Measurements from ENCODE around the gene FPGT.
"Not testable (repeated sequence)": the region's sequence is repeated elsewhere in the genome, so short reads cannot be mapped to it uniquely, and the experiment has no call there.

Gene FPGT

GRCh38 chr1:74245168-74245772 lies 47.2 kb downstream of the FPGT start:
- no peak overlapping the region for H3K4me3 ChIP-seq (ENCODE audit: low read depth, low read length)
- ChIA-PET POLR2A (no interaction called here), CTCF (no interaction called here)
- no peak for DNase-seq (ENCODE audit: low read depth, low spot score)
- TF ChIP-seq CTCF (IDR thresholded peaks at IDR 0.05; ENCODE audit: insufficient read depth, low read length, missing control alignments): no peak

DNA sequence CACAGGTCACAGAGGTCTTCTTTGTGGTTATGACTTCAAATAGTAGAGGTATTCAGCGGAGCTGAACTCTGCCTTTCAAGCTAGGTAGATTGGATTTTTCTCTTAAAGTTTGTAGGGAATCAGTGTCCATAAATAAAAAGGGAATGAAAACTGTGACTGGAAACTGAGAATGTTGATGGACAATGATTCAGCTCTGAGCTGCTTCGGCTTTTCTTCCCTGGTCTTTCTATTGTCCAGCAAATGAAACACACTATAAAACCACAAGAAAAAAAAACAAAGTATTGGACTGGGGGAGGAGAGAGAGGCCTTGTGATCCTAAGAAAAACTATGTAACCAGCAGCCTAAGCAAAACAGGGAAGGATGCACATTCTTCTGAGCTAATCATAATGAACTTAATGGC lies 48.3 kb downstream of the FPGT start:
- no peak overlapping the region for H3K4me3 ChIP-seq (ENCODE audit: low read depth, low read length)
- POLR2A ChIA-PET: no interaction called here
- no peak for DNase-seq (ENCODE audit: low read depth, low spot score)
- TF ChIP-seq CTCF (IDR thresholded peaks at IDR 0.05; ENCODE audit: insufficient read depth, low read length, missing control alignments): no peak
- CTCF ChIA-PET: no interaction called here

GRCh38 chr1:74247881-74248528 lies 50.0 kb downstream of the FPGT start:
- TF ChIP-seq CTCF (IDR thresholded peaks at IDR 0.05; ENCODE audit: insufficient read depth, low read length, missing control alignments): no peak
- CTCF ChIA-PET: no interaction called here
- DNase-seq (ENCODE audit: low read depth, low spot score): no peak
- POLR2A ChIA-PET: no interaction called here
- no peak overlapping the region for H3K4me3 ChIP-seq (ENCODE audit: low read depth, low read length)

GRCh38 chr1:74253243-74253824 lies 55.3 kb downstream of the FPGT start:
- POLR2A ChIA-PET; H3K4me3 ChIP-seq (ENCODE audit: low read depth, low read length); CTCF ChIA-PET; DNase-seq (ENCODE audit: low read depth, low spot score): not testable (repeated sequence)
